Measurements from ENCODE around the gene NTN4. TPM values are rescaled to one million over a fixed set of nuclear protein-coding genes. Genes with fewer than 3 reads are reported as not detected.
A peak's percentile ranks its signal among the peaks of the same experiment; 100 is the strongest.
"Not testable (repeated sequence)": the region's sequence is repeated elsewhere in the genome, so short reads cannot be mapped to it uniquely, and the experiment has no call there.

Gene NTN4
- total RNA-seq, 2 experiments from 2014 or later: 0.17 to 0.40 TPM

DNA sequence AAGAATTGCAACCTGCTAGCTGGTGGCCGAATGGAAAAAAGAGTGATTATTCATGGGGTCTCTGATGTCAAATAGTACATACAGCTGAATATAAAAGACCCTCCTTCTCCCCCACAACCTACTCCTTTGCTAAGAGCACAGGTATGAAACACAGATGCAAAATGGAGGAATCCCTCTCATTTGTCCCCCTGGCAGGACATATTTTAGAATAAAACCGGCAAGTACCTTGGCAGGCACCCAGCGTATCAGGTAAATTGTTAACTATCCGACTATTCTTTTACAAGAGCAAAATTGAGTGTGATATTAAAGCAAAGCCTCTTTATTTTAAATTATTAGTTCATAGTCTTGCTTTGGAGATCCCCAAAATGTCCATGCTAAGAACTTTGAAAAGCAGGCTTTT lies 165.6 kb downstream of the NTN4 start:
- no peaks in the 10 kb centered on the region for H3K4me1 Mint-ChIP-seq
- peaks cover 3% of the 10 kb centered on the region for H3K27me3 Mint-ChIP-seq

DNA sequence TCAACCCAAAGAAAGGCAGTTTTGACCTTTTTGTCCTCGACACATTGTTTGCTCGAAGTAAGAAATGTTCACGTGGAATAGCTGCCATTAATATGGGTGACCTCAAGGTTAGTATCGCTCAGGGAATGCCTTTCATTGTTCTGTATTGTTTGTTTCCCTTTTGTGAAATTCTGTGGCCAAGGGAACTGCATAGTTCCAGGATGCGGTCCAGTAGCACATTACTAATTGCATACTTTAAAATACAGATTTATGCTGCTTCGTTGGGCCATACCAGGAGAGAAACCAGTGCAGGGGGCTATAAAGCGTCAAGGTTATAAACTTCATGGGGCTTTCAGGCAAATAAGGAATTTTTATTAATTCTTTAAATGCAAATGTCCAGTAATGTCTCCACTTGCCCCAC lies 166.0 kb downstream of the NTN4 start:
- Mint-ChIP-seq H3K27ac (no peak overlapping the region), H3K36me3 (ENCODE audit: low read depth) (no peaks in the 10 kb centered on the region), H3K4me1 (no peaks in the 10 kb centered on the region), H3K27me3 (peaks cover 3% of the 10 kb centered on the region), H3K9me3 (no peaks in the 10 kb centered on the region), H3K4me3 (no peak overlapping the region)
- no peak for DNase-seq
- ChIA-PET CTCF (no interaction called here), POLR2A (no interaction called here)

More for the DNA sequence above, 165.6 kb downstream of the NTN4 start:
- POLR2A ChIA-PET: no interaction called here
- CTCF ChIA-PET: no interaction called here
- Mint-ChIP-seq H3K36me3 (ENCODE audit: low read depth) (no peaks in the 10 kb centered on the region), H3K9me3 (no peaks in the 10 kb centered on the region), H3K27ac (no peak overlapping the region), H3K4me3 (no peak overlapping the region)
- DNase-seq: no peak

DNA sequence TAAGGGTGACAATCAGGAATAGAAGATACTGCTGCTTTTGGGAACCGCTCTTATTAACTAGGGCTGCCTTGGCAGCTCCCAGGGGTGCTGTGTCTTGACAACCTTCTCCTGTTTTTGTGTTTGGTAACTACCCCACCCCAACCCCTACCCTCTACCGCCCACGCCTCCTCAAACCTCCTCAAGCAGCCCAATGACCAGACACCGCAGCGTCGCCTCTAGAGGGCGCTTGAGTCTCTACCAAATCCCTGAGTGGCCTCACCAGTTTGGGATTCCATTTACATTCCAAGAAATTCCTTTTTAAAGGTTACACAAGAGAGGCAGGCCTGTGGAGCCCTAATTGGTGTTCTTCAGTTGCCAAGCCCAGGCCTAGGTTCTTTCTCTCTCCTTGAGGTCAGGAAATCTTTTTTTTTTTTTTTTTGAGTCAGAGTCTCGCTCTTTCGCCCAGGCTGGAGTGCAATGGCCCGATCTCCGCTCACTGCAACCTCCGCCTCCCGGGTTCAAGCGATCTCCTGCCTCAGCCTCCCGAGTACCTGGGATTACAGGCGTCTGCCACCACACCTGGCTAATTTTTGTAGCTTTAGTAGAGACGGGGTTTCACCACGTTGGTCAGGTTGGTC lies 166.9 kb downstream of the NTN4 start:
- DNase-seq: peak; percentile 13
- Mint-ChIP-seq H3K36me3 (ENCODE audit: low read depth) (no peaks in the 10 kb centered on the region), H3K27ac (no peak overlapping the region), H3K27me3 (peaks cover 3% of the 10 kb centered on the region), H3K9me3 (no peaks in the 10 kb centered on the region), H3K4me3 (no peak overlapping the region), H3K4me1 (no peaks in the 10 kb centered on the region)
- ChIA-PET CTCF (no interaction called here), POLR2A (no interaction called here)

DNA sequence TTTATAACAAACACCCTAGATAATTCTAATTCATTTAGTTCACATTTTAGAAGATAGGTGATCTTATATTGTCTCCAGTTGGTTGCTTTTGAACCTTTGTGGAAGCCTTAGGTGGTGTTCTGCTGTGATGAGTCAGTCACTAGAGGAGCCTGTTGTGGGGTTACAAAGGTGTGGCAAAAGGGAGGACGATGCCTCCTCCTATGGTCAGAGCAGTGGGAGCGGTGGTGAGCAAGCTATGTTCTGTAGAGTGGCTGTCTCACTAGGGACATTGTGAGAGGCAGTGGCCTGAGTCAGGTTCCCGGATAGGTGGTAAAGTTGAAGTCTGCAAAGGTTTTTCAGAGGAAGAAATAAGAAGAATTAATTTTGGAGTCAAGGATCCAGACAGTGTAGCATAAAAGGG lies 167.7 kb downstream of the NTN4 start:
- Mint-ChIP-seq H3K27me3 (peaks cover 3% of the 10 kb centered on the region), H3K36me3 (ENCODE audit: low read depth) (no peaks in the 10 kb centered on the region), H3K4me1 (no peaks in the 10 kb centered on the region), H3K9me3 (no peaks in the 10 kb centered on the region), H3K4me3 (no peak overlapping the region), H3K27ac (no peak overlapping the region)
- no peak for DNase-seq
- POLR2A ChIA-PET: no interaction called here
- CTCF ChIA-PET: no interaction called here

DNA sequence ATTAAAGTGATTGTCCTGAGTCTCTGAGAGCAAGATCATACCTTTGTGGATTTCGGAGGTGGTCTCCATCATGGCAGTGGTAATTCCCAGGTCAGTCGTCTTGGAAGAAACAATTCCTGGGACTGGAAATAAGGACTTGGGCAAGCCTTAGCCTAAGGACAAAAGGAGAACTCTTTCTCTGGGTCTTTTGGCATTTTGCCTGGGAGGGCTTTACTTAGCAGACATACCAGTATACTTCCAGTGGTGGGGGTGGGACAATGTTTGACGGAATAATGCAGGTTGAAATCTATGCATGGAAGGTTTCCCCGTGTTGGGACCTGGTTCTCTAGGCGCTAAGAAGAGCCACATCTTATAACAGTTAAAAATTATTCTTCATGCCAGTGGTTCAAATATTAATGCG lies 168.8 kb downstream of the NTN4 start:
- Mint-ChIP-seq H3K27ac (no peak overlapping the region), H3K27me3 (peaks cover 3% of the 10 kb centered on the region), H3K4me3 (no peak overlapping the region), H3K36me3 (ENCODE audit: low read depth) (no peaks in the 10 kb centered on the region), H3K9me3 (no peaks in the 10 kb centered on the region), H3K4me1 (no peaks in the 10 kb centered on the region)
- POLR2A ChIA-PET: no interaction called here
- no peak for DNase-seq
- CTCF ChIA-PET: no interaction called here

DNA sequence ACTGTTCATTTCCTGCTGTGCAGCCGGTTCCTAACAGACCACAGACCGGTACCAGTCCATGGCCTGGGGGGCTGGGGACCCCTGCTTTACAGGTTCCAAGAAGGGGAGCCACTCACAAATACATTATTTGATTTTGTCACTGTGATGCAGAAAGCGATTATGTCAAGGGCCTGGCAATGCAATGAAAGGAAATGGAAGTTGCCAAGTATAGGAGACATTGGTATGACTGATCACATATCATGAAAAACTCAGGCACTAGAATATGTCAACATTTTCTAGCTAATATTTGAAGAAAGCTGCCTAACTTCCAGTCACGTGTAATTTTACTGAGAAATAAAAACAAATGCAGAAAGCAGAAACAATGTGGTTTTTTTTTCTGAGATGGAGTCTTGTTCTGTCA lies 170.4 kb downstream of the NTN4 start:
- CTCF ChIA-PET: interaction anchor here (0.6 kb wide), 3 partner anchors 12 to 1170 kb away, joined by 3 to 5 read pairs (median 3); no protein-coding TSS in a partner anchor
- Mint-ChIP-seq H3K4me3 (no peak overlapping the region), H3K36me3 (ENCODE audit: low read depth) (no peaks in the 10 kb centered on the region)

DNA sequence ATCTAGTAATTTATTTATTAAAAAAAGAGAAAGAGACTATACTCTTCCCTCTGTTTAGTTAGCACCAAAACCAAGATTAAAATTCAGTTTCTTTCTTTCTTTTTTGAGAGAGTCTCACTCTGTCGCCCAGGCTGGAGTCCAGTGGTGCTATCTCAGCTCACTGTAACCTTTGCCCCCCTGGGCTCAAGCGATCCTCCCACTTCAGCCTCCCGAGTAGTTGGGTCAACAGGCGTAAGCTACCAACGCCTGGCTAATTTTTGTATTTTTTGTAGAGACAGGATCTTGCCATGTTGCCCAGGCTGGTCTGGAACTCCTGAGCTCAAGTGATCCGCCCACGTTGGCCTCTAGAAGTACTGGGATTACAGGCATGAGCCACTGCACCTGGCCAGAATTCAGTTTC lies 174.1 kb downstream of the NTN4 start:
- H3K4me1 Mint-ChIP-seq; H3K36me3 Mint-ChIP-seq (ENCODE audit: low read depth); H3K9me3 Mint-ChIP-seq; POLR2A ChIA-PET; DNase-seq; H3K27me3 Mint-ChIP-seq; H3K4me3 Mint-ChIP-seq; CTCF ChIA-PET; H3K27ac Mint-ChIP-seq: not testable (repeated sequence)

More for the DNA sequence above, 170.4 kb downstream of the NTN4 start:
- Mint-ChIP-seq H3K4me1 (no peaks in the 10 kb centered on the region), H3K27ac (no peak overlapping the region), H3K27me3 (peaks cover 3% of the 10 kb centered on the region), H3K9me3 (no peaks in the 10 kb centered on the region)
- DNase-seq: no peak
- POLR2A ChIA-PET: no interaction called here

DNA sequence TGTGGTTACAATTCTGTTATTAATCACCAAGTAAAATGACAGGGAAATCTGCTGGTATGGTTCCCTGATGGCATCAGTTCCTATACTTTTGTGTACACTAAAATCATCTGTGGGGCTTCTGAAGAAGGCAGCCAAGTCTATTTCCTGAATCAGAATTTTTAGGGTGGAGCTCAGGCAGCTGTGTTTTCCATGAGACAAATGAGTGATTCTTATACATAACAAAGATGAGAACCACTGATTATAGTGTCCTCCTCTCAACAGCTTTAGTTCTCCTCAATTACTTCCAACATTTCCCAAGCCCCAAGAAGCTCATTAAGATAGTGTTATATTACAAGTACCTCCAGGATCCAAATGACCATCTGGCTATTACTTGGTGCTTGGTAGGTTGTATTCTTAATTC lies 174.8 kb downstream of the NTN4 start:
- no peaks in the 10 kb centered on the region for H3K4me1 Mint-ChIP-seq
- no peak for DNase-seq
- no peaks in the 10 kb centered on the region for H3K9me3 Mint-ChIP-seq
- no peaks in the 10 kb centered on the region for H3K36me3 Mint-ChIP-seq (ENCODE audit: low read depth)
- no peaks in the 10 kb centered on the region for H3K27me3 Mint-ChIP-seq
- no peak overlapping the region for H3K4me3 Mint-ChIP-seq
- ChIA-PET POLR2A (no interaction called here), CTCF (no interaction called here)
- no peak overlapping the region for H3K27ac Mint-ChIP-seq

DNA sequence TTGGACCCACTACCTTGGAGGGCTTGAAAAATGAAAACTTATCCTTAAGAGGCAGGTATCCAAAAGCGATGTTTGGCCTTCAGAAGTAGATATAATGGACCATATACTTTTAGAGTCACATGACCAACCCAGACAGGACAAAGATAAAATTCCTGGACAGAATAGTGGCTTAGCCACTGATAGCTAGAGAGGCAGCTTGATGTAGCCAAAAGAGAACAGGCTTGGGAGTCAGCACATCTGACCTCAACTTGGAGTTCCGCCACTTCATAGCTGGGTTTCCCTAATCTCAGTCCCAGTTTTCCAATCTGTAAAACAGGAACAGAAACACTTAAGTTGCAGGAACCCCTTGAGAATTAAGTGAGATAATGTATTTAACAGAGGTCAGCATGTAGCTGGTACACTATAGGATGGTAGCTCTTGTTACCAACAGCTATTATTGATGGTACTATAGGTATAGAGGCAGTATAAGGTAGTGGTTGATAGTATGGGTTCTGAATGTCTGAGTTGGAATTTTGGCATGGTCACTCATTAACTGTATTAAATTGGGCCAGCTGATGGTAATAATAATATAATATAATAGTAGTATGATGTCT lies 176.1 kb downstream of the NTN4 start:
- Mint-ChIP-seq H3K9me3 (no peaks in the 10 kb centered on the region), H3K27ac (no peak overlapping the region), H3K4me3 (no peak overlapping the region), H3K36me3 (ENCODE audit: low read depth) (no peaks in the 10 kb centered on the region), H3K27me3 (no peaks in the 10 kb centered on the region), H3K4me1 (no peaks in the 10 kb centered on the region)
- DNase-seq: no peak
- ChIA-PET POLR2A (no interaction called here), CTCF (no interaction called here)

DNA sequence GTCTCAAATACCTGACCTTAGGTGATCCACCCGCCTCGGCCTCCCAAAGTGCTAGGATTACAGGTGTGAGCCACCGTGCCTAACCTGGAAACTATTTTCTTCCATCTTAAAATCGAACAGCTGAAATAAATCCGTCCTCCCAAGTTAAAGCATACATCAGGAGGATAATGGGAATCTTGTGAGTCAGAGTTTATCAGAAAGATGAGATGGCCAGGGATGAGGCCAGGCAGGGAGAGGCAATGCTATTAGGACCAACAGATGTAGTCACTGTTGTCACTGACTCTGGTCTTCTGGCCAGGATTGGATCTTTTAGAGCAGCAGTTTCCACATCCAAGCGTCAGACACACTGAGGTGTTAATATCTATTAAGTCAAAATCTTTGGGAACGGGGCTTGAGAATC lies 177.5 kb downstream of the NTN4 start:
- H3K36me3 Mint-ChIP-seq (ENCODE audit: low read depth): no peaks in the 10 kb centered on the region
- POLR2A ChIA-PET: no interaction called here
- no peak overlapping the region for H3K27ac Mint-ChIP-seq
- no peaks in the 10 kb centered on the region for H3K27me3 Mint-ChIP-seq
- DNase-seq: no peak
- H3K4me3 Mint-ChIP-seq: no peak overlapping the region
- H3K9me3 Mint-ChIP-seq: no peaks in the 10 kb centered on the region
- CTCF ChIA-PET: no interaction called here
- H3K4me1 Mint-ChIP-seq: no peaks in the 10 kb centered on the region

DNA sequence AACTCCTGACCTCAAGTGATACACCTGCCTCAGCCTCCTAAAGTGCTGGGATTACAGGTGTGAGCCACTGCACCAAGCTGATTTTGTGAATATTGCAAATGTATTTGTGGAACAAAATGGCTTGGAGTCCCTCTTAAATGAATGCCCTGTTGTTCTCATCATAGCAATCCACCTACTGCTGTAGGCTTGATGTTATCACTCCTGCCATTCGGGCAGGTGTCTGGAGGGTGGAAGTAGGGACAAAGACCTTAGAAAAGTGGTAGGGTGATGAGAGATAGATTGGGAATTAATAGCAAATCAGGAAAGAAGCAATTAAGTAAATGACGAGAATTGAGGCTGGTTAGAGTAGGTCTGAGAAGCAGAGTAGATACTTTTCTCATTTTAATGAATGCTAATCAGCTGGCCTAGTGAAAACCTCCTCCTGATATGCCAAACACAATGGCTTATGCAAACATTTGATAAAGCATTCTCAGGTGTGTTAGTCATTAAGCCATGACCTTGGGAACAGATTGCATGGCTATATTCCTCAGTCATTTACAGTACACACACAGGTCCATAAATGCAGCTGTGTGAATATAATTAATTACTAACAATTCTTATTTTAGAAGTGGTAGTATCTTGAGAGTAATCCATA lies 178.8 kb downstream of the NTN4 start:
- Mint-ChIP-seq H3K36me3 (ENCODE audit: low read depth) (no peaks in the 10 kb centered on the region), H3K27ac (no peak overlapping the region), H3K27me3 (no peaks in the 10 kb centered on the region), H3K4me3 (no peak overlapping the region), H3K4me1 (no peaks in the 10 kb centered on the region), H3K9me3 (no peaks in the 10 kb centered on the region)
- ChIA-PET CTCF (interaction anchor here (1.1 kb wide), 1 partner anchor 18 kb away, joined by 3 read pairs; no protein-coding TSS in a partner anchor), POLR2A (no interaction called here)
- no peak for DNase-seq

DNA sequence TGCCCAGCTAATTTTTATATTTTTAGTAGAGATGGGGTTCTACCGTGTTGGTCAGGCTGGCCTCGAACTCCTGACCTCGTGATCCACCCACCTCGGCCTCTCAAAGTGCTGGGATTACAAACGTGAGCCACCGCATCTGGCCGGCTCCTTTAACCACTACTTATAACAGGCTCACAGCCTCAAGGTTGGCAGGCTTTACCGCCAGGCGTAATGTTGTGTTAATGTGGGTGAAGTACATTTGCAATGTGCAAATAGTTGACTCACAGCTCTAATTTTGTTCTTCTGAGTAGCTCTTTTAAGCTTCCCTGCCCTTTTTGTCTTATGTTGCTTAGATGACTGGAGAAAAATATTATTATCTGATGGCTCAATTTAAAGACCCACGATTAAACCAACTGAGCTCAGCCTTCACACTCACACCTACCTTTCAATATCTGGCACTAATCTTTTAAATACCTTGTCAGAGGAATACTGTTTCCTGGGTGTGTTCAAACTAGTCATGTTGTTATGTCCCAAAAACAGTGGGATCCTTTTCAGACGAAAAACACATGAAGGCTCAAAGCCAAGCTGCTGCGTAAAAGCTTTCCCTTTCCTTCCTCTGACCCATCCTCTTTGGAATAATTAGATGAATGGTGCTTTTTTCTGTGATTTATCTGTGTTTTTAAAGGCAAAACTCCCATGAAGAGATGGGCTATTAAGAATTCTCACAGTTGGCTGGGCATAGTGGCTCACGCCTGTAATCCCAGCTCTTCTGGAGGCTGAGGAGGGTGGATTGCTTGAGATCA lies 182.1 kb downstream of the NTN4 start:
- CTCF ChIA-PET: interaction anchor here (0.6 to 0.7 kb wide), 2 partner anchors 12 to 72 kb away, joined by 3 to 4 read pairs; no protein-coding TSS in a partner anchor
- H3K36me3 Mint-ChIP-seq (ENCODE audit: low read depth): no peaks in the 10 kb centered on the region
- H3K27ac Mint-ChIP-seq: no peak overlapping the region
- H3K4me3 Mint-ChIP-seq: no peak overlapping the region
- H3K9me3 Mint-ChIP-seq: no peaks in the 10 kb centered on the region
- DNase-seq: no peak
- H3K4me1 Mint-ChIP-seq: no peaks in the 10 kb centered on the region
- H3K27me3 Mint-ChIP-seq: peaks cover 7% of the 10 kb centered on the region
- POLR2A ChIA-PET: no interaction called here
